Heart left ventricle (tissue), 16 donors: ENCODE results near the gene GRM1. TPM values are rescaled to one million over a fixed set of nuclear protein-coding genes. Genes with fewer than 3 reads are reported as not detected.

Experiments used
- ATAC-seq, 4 donors: fragments of 200-7000 bp; cut with Tn5 transposase; one replicate each; pipeline ENCODE4 v1.9.1; 2020 to 2022; ENCODE audit warnings: moderate library complexity in 4 of 4, mild to moderate bottlenecking in 3 of 4, moderate number of reproducible peaks in 1 of 4
- DNase-seq, 5 donors: peaks; one replicate each; pipeline ENCODE4 v3.0.0-alpha.2; 2020
- H3K27ac ChIP-seq, 12 donors: fragments of 200-600 bp; sonication (generic) in 4 of 12; one replicate each; pipeline versions ENCODE4 v1.5.0 to v1.8.0; 2016 to 2022; ENCODE audit warnings: mild to moderate bottlenecking in 2 of 12
- H3K27me3 ChIP-seq, 9 donors: fragments of 200-600 bp; sonication (generic) in 2 of 9; one replicate each; pipeline versions ENCODE4 v1.5.1 to v1.8.0; 2016 to 2022; ENCODE audit warnings: mild to moderate bottlenecking in 3 of 9
- H3K36me3 ChIP-seq, 9 donors: fragments of 200-600 bp; sonication (generic) in 2 of 9; one replicate each; pipeline versions ENCODE4 v1.5.0 to v1.8.0; 2018 to 2022; ENCODE audit warnings: mild to moderate bottlenecking in 2 of 9
- H3K4me1 ChIP-seq, 12 donors: fragments of 200-600 bp; sonication (generic) in 4 of 12; one replicate each; pipeline versions ENCODE4 v1.5.0 to v1.8.0; 2016 to 2022; ENCODE audit warnings: mild to moderate bottlenecking in 3 of 12
- H3K4me3 ChIP-seq, 12 donors: fragments of 200-600 bp; sonication (generic) in 4 of 12; one replicate each; pipeline versions ENCODE4 v1.5.0 to v1.8.0; 2017 to 2022; ENCODE audit warnings: mild to moderate bottlenecking in 9 of 12, moderate library complexity in 4 of 12
- H3K9me3 ChIP-seq, 12 donors: fragments of 200-600 bp; sonication (generic) in 4 of 12; one replicate each; pipeline versions ENCODE4 v1.5.0 to v1.8.0; 2016 to 2022; ENCODE audit warnings: mild to moderate bottlenecking in 1 of 12
- POLR2A ChIP-seq, 2 donors: fragments of 450-650 bp; IDR thresholded peaks; one replicate each; pipeline ENCODE4 v1.6.1; 2017; ENCODE audit warnings: antibody characterized with exemption in 2 of 2, mild to moderate bottlenecking in 2 of 2, moderate library complexity in 2 of 2
- WGBS, 4 donors: extraction: QIAGEN DNeasy Blood & Tissue Kit in 2 of 4; methylation state at CpG; one replicate each; pipeline versions ENCODE4 v1.1.5 to v1.1.7; 2013 to 2018; 5-methylcytosine and 5-hydroxymethylcytosine counted together
- intact Hi-C, 10 donors: fragments of 100-400 bp; cut with DNase I; formaldehyde crosslinking; loops; one replicate each; pipeline versions ENCODE4 v1.11.1 to v1.14.2; 2022
- polyA plus RNA-seq, 2 donors: library from polyadenylated mRNA; stranded (reverse); fragments of 200-250 nt; gene quantifications; one replicate each; pipeline ENCODE4 v1.2.3, GENCODE V29; 2013
- total RNA-seq, 9 donors: library from RNA; depleted of rRNA in 2 of 9; stranded (reverse); fragments of >200 nt in 2 of 9; fragmentation: NEBNext Ultra II Directional in 3 of 9; extraction: Animal tissue kit (Norgen Biotek cat#: 25700) in 3 of 9; gene quantifications; one replicate each; pipeline versions ENCODE4 v1.1.0 to v1.2.4, GENCODE V29; 2016 to 2023
- TF ChIP-seq, protein P1 (sequence below), 12 donors: fragments of 200-600 bp; sonication (generic) in 4 of 12; IDR thresholded peaks; one replicate each; pipeline versions ENCODE4 v1.5.0 to v1.8.0; 2018 to 2022; ENCODE audit warnings: antibody characterized with exemption in 12 of 12, mild to moderate bottlenecking in 5 of 12
- donor health status: ischemic (EF 13 %, LVEDD 7.1; RV severe dilation, severe dysfunction).
- donor health status: healthy with polysubstance abuse.
- donor health status: DM: no; HTN: yes; CAD: no.
- donor health status: DM: no; HTN: no; CAD: no.
- donor health status: ischemic (EF 25% LVEDD 6.9; RV normal size, moderate dysfunction).
- donor health status: ischemic (EF 25% LVEDD 5.7; RV mildly dilated, moderate dysfunction).
- donor health status: healthy.
- donor health status: DM: yes; HTN: yes; CAD: no.
- donor health status: ischemic (EF 35%, LVEDD 5.7; RV mildly dilated, moderate dysfunction).
- donor health status: nonischemic (EF 11% LVEDD 7.7; RV severe dilation, severe dysfunction).
- donor health status: DM: yes; HTN: yes; CAD: no.
- donor health status: PGD.
- donor health status: ischemic (EF 29% LVEDD 5.4; RV normal size, mild dysfunction).
- donor health status: nonischemic (EF 23%, LVEDD 6.1; RV moderate dilation, normal function).

The GRM1 gene
- total and polyA plus RNA-seq, 11 donors = 0.62 to 6.9 (median 4.7) TPM

GRCh38 chr6:146456886-146457285 is 428.0 kb downstream of the GRM1 start:
- 22 to 34% (median 32%) methylated on average over 1 of the region's 1 CpG for WGBS, 4 donors
- DNase-seq (no peak), ATAC-seq (no peak)
- H3K9me3 ChIP-seq = peaks cover 0 to 45% (median 18%) of the 10 kb centered on the region in 12 donors
- H3K4me3 ChIP-seq = no peak overlapping the region
- TF ChIP-seq POLR2A (IDR thresholded peaks at IDR 0.05) = no peak
- TF ChIP-seq, protein P1, sequence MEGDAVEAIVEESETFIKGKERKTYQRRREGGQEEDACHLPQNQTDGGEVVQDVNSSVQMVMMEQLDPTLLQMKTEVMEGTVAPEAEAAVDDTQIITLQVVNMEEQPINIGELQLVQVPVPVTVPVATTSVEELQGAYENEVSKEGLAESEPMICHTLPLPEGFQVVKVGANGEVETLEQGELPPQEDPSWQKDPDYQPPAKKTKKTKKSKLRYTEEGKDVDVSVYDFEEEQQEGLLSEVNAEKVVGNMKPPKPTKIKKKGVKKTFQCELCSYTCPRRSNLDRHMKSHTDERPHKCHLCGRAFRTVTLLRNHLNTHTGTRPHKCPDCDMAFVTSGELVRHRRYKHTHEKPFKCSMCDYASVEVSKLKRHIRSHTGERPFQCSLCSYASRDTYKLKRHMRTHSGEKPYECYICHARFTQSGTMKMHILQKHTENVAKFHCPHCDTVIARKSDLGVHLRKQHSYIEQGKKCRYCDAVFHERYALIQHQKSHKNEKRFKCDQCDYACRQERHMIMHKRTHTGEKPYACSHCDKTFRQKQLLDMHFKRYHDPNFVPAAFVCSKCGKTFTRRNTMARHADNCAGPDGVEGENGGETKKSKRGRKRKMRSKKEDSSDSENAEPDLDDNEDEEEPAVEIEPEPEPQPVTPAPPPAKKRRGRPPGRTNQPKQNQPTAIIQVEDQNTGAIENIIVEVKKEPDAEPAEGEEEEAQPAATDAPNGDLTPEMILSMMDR (IDR thresholded peaks at IDR 0.05) = no peak
- intact Hi-C loops = no loop called here
- no peak overlapping the region for H3K27ac ChIP-seq
- no peaks in the 10 kb centered on the region for H3K36me3 ChIP-seq
- H3K27me3 ChIP-seq = no peaks in the 10 kb centered on the region
- no peaks in the 10 kb centered on the region for H3K4me1 ChIP-seq

DNA sequence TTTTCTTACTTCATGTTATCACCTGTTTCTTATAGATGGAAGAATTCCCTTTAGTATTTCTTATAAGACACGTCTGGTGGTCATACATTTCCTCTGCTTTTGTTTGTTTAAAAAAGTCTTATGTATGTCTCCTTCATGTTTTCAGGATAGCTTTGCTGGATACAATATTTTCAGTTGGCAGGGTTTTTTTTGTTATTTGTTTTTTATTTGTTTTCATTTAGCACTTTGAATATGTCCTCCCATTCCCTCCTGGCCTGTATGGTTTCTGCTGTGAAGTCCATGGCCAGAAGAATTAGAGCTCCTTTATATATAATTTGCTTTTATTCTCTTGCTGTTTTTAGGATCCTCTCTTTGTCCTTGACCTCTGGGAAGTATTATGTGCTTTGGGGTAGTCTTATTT is 432.1 kb downstream of the GRM1 start:
- DNase-seq (no peak), ATAC-seq (no peak)
- no peaks in the 10 kb centered on the region for H3K36me3 ChIP-seq
- TF ChIP-seq POLR2A (IDR thresholded peaks at IDR 0.05) = no peak
- TF ChIP-seq, protein P1 (IDR thresholded peaks at IDR 0.05) = no peak
- peaks cover 0 to 52% (median 20%) of the 10 kb centered on the region in 12 donors for H3K9me3 ChIP-seq
- H3K27me3 ChIP-seq = no peaks in the 10 kb centered on the region
- intact Hi-C loops = no loop called here
- no peak overlapping the region for H3K4me3 ChIP-seq
- WGBS, 4 donors = 57 to 71% (median 64%) methylated on average over 1 of the region's 1 CpG
- H3K4me1 ChIP-seq = no peaks in the 10 kb centered on the region
- H3K27ac ChIP-seq = no peak overlapping the region

- Histone ChIP-seq H3K36me3 (no peaks in the 10 kb centered on the region), H3K27ac (no peak overlapping the region), H3K9me3 (peaks cover 0 to 2% (median 0%) of the 10 kb centered on the region in 12 donors), H3K4me1 (no peaks in the 10 kb centered on the region), H3K27me3 (no peaks in the 10 kb centered on the region), H3K4me3 (no peak overlapping the region)
- intact Hi-C loops = no loop called here
- no peak for TF ChIP-seq POLR2A (IDR thresholded peaks at IDR 0.05)
- TF ChIP-seq, protein P1 (IDR thresholded peaks at IDR 0.05) = no peak
- ATAC-seq = no peak
- DNase-seq = no peak
- 89 to 94% (median 93%) methylated on average over 3 of the region's 3 CpGs for WGBS, 4 donors
These were observed 441.4 kb downstream of the GRM1 start for GRCh38 chr6:146470091-146470770.

- Histone ChIP-seq H3K27me3 (no peaks in the 10 kb centered on the region), H3K36me3 (no peaks in the 10 kb centered on the region), H3K4me1 (no peaks in the 10 kb centered on the region), H3K9me3 (peaks cover 0 to 6% (median 0%) of the 10 kb centered on the region in 12 donors), H3K27ac (no peak overlapping the region), H3K4me3 (no peak overlapping the region)
- TF ChIP-seq, protein P1 (IDR thresholded peaks at IDR 0.05) = no peak
- TF ChIP-seq POLR2A (IDR thresholded peaks at IDR 0.05) = no peak
- DNase-seq (no peak), ATAC-seq (no peak)
- intact Hi-C loops = no loop called here
- WGBS, 4 donors = 53 to 64% (median 56%) methylated on average over 3 of the region's 3 CpGs
These were observed 444.1 kb downstream of the GRM1 start for GRCh38 chr6:146472918-146473317.
